NK-92 (cell line): ENCODE results near the gene FRAS1.
"Not testable (repeated sequence)": the region's sequence is repeated elsewhere in the genome, so short reads cannot be mapped to it uniquely, and the experiment has no call there.

ENCODE experiments used
- DNase-seq: peaks from one replicate; lab custom pipeline; 2025; ENCODE audit not compliant: unreplicated experiment; lab: John Stamatoyannopoulos, UW

FRAS1 gene

GRCh38 chr4:78320349-78320935 lies 263.3 kb downstream of the FRAS1 start:
- DNase-seq = no peak

GRCh38 chr4:78322032-78322431 lies 264.9 kb downstream of the FRAS1 start:
- no peak for DNase-seq

- no peak for DNase-seq
Measured at GRCh38 chr4:78323439-78323838, 266.3 kb downstream of the FRAS1 start.

GRCh38 chr4:78324625-78325024 lies 267.5 kb downstream of the FRAS1 start:
- no peak for DNase-seq

- no peak for DNase-seq
Measured at GRCh38 chr4:78325271-78326157, 268.4 kb downstream of the FRAS1 start.

- not testable (repeated sequence) for DNase-seq
Measured at GRCh38 chr4:78328591-78328990, 271.5 kb downstream of the FRAS1 start.

GRCh38 chr4:78331186-78331585 lies 274.1 kb downstream of the FRAS1 start:
- DNase-seq = no peak

- no peak for DNase-seq
Measured at GRCh38 chr4:78331965-78332364, 274.8 kb downstream of the FRAS1 start.

GRCh38 chr4:78332976-78333375 lies 275.9 kb downstream of the FRAS1 start:
- no peak for DNase-seq

GRCh38 chr4:78336093-78336943 lies 279.2 kb downstream of the FRAS1 start:
- no peak for DNase-seq

GRCh38 chr4:78337244-78338020 lies 280.3 kb downstream of the FRAS1 start:
- no peak for DNase-seq

GRCh38 chr4:78342125-78342524 lies 285.0 kb downstream of the FRAS1 start:
- no peak for DNase-seq

GRCh38 chr4:78343682-78344081 lies 286.6 kb downstream of the FRAS1 start:
- no peak for DNase-seq

- no peak for DNase-seq
Measured at GRCh38 chr4:78345237-78345636, 288.1 kb downstream of the FRAS1 start.

- no peak for DNase-seq
Measured at GRCh38 chr4:78346222-78346621, 289.1 kb downstream of the FRAS1 start.

- DNase-seq = no peak
Measured at GRCh38 chr4:78347527-78347926, 290.4 kb downstream of the FRAS1 start.

- no peak for DNase-seq
Measured at GRCh38 chr4:78353921-78354320, 296.8 kb downstream of the FRAS1 start.

- DNase-seq = no peak
Measured at GRCh38 chr4:78354782-78355181, 297.7 kb downstream of the FRAS1 start.

GRCh38 chr4:78355306-78355705 lies 298.2 kb downstream of the FRAS1 start:
- DNase-seq = no peak

- DNase-seq = no peak
Measured at GRCh38 chr4:78356251-78356786, 299.2 kb downstream of the FRAS1 start.

- DNase-seq = no peak
Measured at GRCh38 chr4:78357122-78357521, 300.0 kb downstream of the FRAS1 start.
